ENCODE data around the gene WDR37. TPM values are rescaled to one million over a fixed set of nuclear protein-coding genes. Genes with fewer than 3 reads are reported as not detected.

The WDR37 gene
- total and polyA plus RNA-seq, 4 donors: 6.6 to 23.5 (median 13.6) TPM

GRCh38 chr10:1163831-1164230 lies 107.6 kb downstream of the WDR37 start:
- H3K36me3 ChIP-seq (ENCODE audit: control insufficient read depth in 4 of 4, insufficient read depth in 4 of 4, low read length in 4 of 4): no peaks in the 10 kb centered on the region
- H3K27me3 ChIP-seq (ENCODE audit: control insufficient read depth in 3 of 3, insufficient read depth in 3 of 3, low read length in 2 of 3): no peaks in the 10 kb centered on the region
- no peaks in the 10 kb centered on the region for H3K4me1 ChIP-seq (ENCODE audit: control insufficient read depth in 5 of 5, insufficient read depth in 5 of 5, low read length in 5 of 5)
- no peak overlapping the region for H3K4me3 ChIP-seq
- peaks cover 0 to 3% (median under 1%) of the 10 kb centered on the region in 4 donors for H3K9me3 ChIP-seq (ENCODE audit: control insufficient read depth in 4 of 4, insufficient read depth in 3 of 4, low read length in 3 of 4)
- ATAC-seq (ENCODE audit: insufficient read depth, low FRiP score) (no peak), DNase-seq (no peak)
- H3K9ac ChIP-seq (ENCODE audit: insufficient read depth in 1 of 2, low read length in 2 of 2): no peak overlapping the region
- no peak overlapping the region for H3K27ac ChIP-seq (ENCODE audit: low read depth in 1 of 2, low read length in 1 of 2)
- TF ChIP-seq CTCF (IDR thresholded peaks at IDR 0.05; ENCODE audit: control extremely low read depth, extremely low read depth): no peak
- 70 to 76% methylated on average over 5 of the region's 5 CpGs for WGBS, 2 donors

- H3K27me3 ChIP-seq (ENCODE audit: control insufficient read depth in 3 of 3, insufficient read depth in 3 of 3, low read length in 2 of 3): peaks cover 0 to 3% (median 0%) of the 10 kb centered on the region in 3 donors
- H3K36me3 ChIP-seq (ENCODE audit: control insufficient read depth in 4 of 4, insufficient read depth in 4 of 4, low read length in 4 of 4): no peaks in the 10 kb centered on the region
- TF ChIP-seq CTCF (IDR thresholded peaks at IDR 0.05; ENCODE audit: control extremely low read depth, extremely low read depth): no peak
- DNase-seq (no peak), ATAC-seq (ENCODE audit: insufficient read depth, low FRiP score) (no peak)
- WGBS, 2 donors: 89 to 90% methylated on average over 15 of the region's 15 CpGs
- H3K9me3 ChIP-seq (ENCODE audit: control insufficient read depth in 4 of 4, insufficient read depth in 3 of 4, low read length in 3 of 4): peaks cover 0 to 1% (median 0%) of the 10 kb centered on the region in 4 donors
- H3K4me3 ChIP-seq: no peak overlapping the region
- peaks cover 0 to 3% (median 0%) of the 10 kb centered on the region in 5 donors for H3K4me1 ChIP-seq (ENCODE audit: control insufficient read depth in 5 of 5, insufficient read depth in 5 of 5, low read length in 5 of 5)
- H3K27ac ChIP-seq (ENCODE audit: low read depth in 1 of 2, low read length in 1 of 2): no peak overlapping the region
- H3K9ac ChIP-seq (ENCODE audit: insufficient read depth in 1 of 2, low read length in 2 of 2): no peak overlapping the region
Measured at GRCh38 chr10:1166101-1166827, 110.1 kb downstream of the WDR37 start.

- no peak overlapping the region for H3K27ac ChIP-seq (ENCODE audit: low read depth in 1 of 2, low read length in 1 of 2)
- no peak overlapping the region for H3K4me3 ChIP-seq
- ATAC-seq (ENCODE audit: insufficient read depth, low FRiP score): no peak
- no peaks in the 10 kb centered on the region for H3K36me3 ChIP-seq (ENCODE audit: control insufficient read depth in 4 of 4, insufficient read depth in 4 of 4, low read length in 4 of 4)
- H3K27me3 ChIP-seq (ENCODE audit: control insufficient read depth in 3 of 3, insufficient read depth in 3 of 3, low read length in 2 of 3): peaks cover 0 to 6% (median 0%) of the 10 kb centered on the region in 3 donors
- no peak for TF ChIP-seq CTCF (IDR thresholded peaks at IDR 0.05; ENCODE audit: control extremely low read depth, extremely low read depth)
- H3K4me1 ChIP-seq (ENCODE audit: control insufficient read depth in 5 of 5, insufficient read depth in 5 of 5, low read length in 5 of 5): peaks cover 0 to 3% (median 0%) of the 10 kb centered on the region in 5 donors
- H3K9ac ChIP-seq (ENCODE audit: insufficient read depth in 1 of 2, low read length in 2 of 2): no peak overlapping the region
- peaks cover 0 to 1% (median 0%) of the 10 kb centered on the region in 4 donors for H3K9me3 ChIP-seq (ENCODE audit: control insufficient read depth in 4 of 4, insufficient read depth in 3 of 4, low read length in 3 of 4)
- no peak for DNase-seq
- 85 to 89% methylated on average over 9 of the region's 9 CpGs for WGBS, 2 donors
Measured at GRCh38 chr10:1166828-1167275, 110.7 kb downstream of the WDR37 start.

Data from lung (tissue), 12 donors.